Measurements from ENCODE around the gene EMC9. TPM values are rescaled to one million over a fixed set of nuclear protein-coding genes. Genes with fewer than 3 reads are reported as not detected.

Gene EMC9
- total RNA-seq, 1 experiment from 2014 or later = 35.3 TPM

DNA sequence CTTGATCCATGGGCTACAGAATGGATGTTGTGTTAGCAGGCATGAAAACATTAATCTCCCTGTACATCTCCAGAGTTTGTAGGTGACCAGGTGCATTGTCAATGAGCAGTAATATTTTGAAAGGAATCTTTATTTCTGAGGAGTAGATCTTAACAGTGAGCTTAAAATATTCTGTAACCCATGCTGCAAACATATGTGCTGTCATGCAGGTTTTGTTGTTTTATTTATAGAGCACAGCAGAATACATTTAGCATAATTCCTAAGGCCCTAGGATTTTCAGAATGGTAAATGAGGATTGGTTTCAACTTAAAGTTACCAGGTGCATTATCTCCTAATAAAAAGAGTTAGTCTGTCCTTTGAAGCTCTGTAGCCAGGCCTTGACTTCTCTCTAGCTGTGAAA lies 14.5 kb downstream of the EMC9 start:
- peaks cover 13% of the 10 kb centered on the region for H3K4me1 ChIP-seq (ENCODE audit: low read length)
- DNase-seq = no peak
- no peak overlapping the region for H3K9ac ChIP-seq (ENCODE audit: low read length)
- no peak overlapping the region for H3K27ac ChIP-seq (ENCODE audit: low read length)
- H2AFZ ChIP-seq (ENCODE audit: low read length) = no peak overlapping the region
- no peaks in the 10 kb centered on the region for H3K79me2 ChIP-seq (ENCODE audit: low read length)
- H3K27me3 ChIP-seq (ENCODE audit: low read length) = no peaks in the 10 kb centered on the region
- H4K20me1 ChIP-seq (ENCODE audit: insufficient read depth, low read depth, low read length) = no peaks in the 10 kb centered on the region
- H3K36me3 ChIP-seq (ENCODE audit: insufficient read depth, low read length) = peaks cover 5% of the 10 kb centered on the region; the same call in 1 of the 2 replicates
- H3K9me3 ChIP-seq (ENCODE audit: low read length) = no peaks in the 10 kb centered on the region
- no peak overlapping the region for H3K4me3 ChIP-seq (ENCODE audit: low read length)
- H3K9me2 ChIP-seq (replicated peaks; ENCODE audit: insufficient read depth, low read length) = no peaks in the 10 kb centered on the region
- H3K4me2 ChIP-seq (ENCODE audit: low read depth, low read length, poor library complexity, severe bottlenecking) = no peak overlapping the region

DNA sequence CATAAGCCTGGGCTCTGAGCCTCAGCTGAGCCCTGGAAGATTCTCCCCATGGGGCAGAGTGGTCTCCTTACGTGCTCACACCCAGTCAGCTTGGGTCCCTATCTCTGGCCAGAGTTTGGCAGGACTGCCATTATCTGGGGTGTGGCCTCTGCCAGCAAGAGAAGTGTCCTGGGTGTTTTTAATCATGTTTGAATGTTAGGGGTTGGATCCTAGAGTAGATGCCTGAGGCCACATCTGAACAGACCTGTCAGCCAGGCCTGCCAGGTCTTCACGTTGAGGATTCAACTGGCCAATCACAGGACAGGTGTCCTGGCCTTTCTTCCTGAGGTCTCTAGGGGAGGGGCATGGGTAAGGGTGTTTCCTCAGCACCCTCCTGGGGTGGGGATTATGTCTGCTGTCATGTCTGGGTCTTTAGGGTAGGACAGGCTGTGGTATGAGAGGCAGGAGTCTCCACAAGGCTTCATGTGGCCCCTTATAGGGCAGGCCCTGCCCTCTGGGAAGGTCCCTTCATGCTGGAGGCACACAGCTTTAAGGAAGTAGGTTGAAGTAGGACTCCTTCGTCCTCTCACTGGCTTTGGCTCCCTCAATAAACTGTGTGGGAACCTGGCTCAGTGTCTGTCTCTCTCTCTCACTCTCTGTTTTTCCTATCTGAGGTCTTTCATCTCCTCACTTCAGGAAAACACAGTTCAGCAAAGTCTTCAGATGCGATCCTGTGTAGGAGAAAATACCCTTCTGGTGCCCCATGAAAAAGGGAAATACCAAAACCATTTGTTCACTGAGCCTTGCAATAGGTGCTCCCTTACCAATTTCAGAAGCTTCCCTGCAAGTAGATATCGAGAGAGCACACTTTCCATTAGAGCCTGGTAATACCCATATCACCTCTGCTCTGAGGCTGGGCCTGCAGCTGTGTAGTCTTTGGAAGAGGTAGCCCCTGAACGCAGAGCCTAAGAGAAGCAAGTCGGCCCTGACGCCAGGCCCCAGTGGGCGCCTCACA lies 17.7 kb downstream of the EMC9 start:
- DNase-seq = no peak
- Histone ChIP-seq H3K27ac (ENCODE audit: low read length) (no peak overlapping the region), H2AFZ (ENCODE audit: low read length) (no peak overlapping the region), H3K4me2 (ENCODE audit: low read depth, low read length, poor library complexity, severe bottlenecking) (no peak overlapping the region), H3K9me2 (replicated peaks; ENCODE audit: insufficient read depth, low read length) (no peaks in the 10 kb centered on the region), H3K4me1 (ENCODE audit: low read length) (peaks cover 13% of the 10 kb centered on the region), H3K9ac (ENCODE audit: low read length) (no peak overlapping the region), H3K27me3 (ENCODE audit: low read length) (no peaks in the 10 kb centered on the region), H3K9me3 (ENCODE audit: low read length) (no peaks in the 10 kb centered on the region), H3K36me3 (ENCODE audit: insufficient read depth, low read length) (peaks cover 18% of the 10 kb centered on the region), H3K79me2 (ENCODE audit: low read length) (no peaks in the 10 kb centered on the region), H4K20me1 (ENCODE audit: insufficient read depth, low read depth, low read length) (no peaks in the 10 kb centered on the region), H3K4me3 (ENCODE audit: low read length) (no peak overlapping the region)

DNA sequence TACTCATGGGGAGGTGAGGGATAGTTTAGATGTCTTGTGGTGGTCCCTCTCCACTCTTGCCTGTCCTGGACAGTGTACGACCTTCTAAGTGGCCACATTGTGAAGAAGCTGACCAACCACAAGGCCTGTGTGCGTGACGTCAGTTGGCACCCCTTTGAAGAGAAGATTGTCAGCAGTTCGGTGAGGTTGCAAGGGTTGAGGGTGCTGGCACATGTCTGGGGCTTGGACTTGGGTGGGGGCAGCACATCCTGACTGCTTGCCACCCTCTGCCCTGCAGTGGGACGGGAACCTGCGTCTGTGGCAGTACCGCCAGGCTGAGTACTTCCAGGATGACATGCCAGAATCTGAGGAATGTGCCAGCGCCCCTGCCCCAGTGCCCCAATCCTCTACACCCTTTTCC lies 18.5 kb downstream of the EMC9 start:
- H3K36me3 ChIP-seq (ENCODE audit: insufficient read depth, low read length) = peaks cover 21% of the 10 kb centered on the region
- H4K20me1 ChIP-seq (ENCODE audit: insufficient read depth, low read depth, low read length) = no peaks in the 10 kb centered on the region
- no peaks in the 10 kb centered on the region for H3K27me3 ChIP-seq (ENCODE audit: low read length)
- no peak overlapping the region for H3K9ac ChIP-seq (ENCODE audit: low read length)
- H3K27ac ChIP-seq (ENCODE audit: low read length) = no peak overlapping the region
- H3K9me2 ChIP-seq (replicated peaks; ENCODE audit: insufficient read depth, low read length) = no peaks in the 10 kb centered on the region
- H3K79me2 ChIP-seq (ENCODE audit: low read length) = no peaks in the 10 kb centered on the region
- no peak overlapping the region for H2AFZ ChIP-seq (ENCODE audit: low read length)
- no peak for DNase-seq
- H3K9me3 ChIP-seq (ENCODE audit: low read length) = no peaks in the 10 kb centered on the region
- peaks cover 13% of the 10 kb centered on the region for H3K4me1 ChIP-seq (ENCODE audit: low read length)
- H3K4me2 ChIP-seq (ENCODE audit: low read depth, low read length, poor library complexity, severe bottlenecking) = no peak overlapping the region
- no peak overlapping the region for H3K4me3 ChIP-seq (ENCODE audit: low read length)

DNA sequence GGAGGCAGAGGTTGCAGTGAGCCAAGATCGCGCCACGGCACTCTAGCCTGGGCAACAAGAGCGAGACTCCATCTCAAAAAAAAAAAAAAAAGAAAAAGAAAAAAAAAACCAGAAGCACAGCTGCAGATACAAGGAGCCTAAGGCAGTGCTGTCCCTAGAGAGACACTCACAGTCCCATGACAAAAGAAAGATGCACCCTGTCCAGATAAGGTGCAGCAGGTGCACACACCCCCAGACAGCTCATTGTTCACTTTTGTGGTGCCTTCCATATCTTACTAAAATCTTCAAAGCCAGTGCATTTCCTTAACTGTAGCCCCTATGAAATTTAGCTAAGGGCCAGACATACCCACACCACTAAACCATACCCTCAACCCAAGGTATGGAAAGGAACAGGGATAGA lies 19.0 kb downstream of the EMC9 start:
- Histone ChIP-seq H3K27me3 (ENCODE audit: low read length) (no peaks in the 10 kb centered on the region), H3K36me3 (ENCODE audit: insufficient read depth, low read length) (peaks cover 26% of the 10 kb centered on the region), H3K79me2 (ENCODE audit: low read length) (no peaks in the 10 kb centered on the region), H3K27ac (ENCODE audit: low read length) (no peak overlapping the region), H3K4me3 (ENCODE audit: low read length) (no peak overlapping the region), H3K4me2 (ENCODE audit: low read depth, low read length, poor library complexity, severe bottlenecking) (no peak overlapping the region), H3K4me1 (ENCODE audit: low read length) (peaks cover 13% of the 10 kb centered on the region), H2AFZ (ENCODE audit: low read length) (no peak overlapping the region), H3K9me2 (replicated peaks; ENCODE audit: insufficient read depth, low read length) (no peaks in the 10 kb centered on the region), H4K20me1 (ENCODE audit: insufficient read depth, low read depth, low read length) (no peaks in the 10 kb centered on the region), H3K9me3 (ENCODE audit: low read length) (no peaks in the 10 kb centered on the region), H3K9ac (ENCODE audit: low read length) (no peak overlapping the region)
- DNase-seq = no peak

DNA sequence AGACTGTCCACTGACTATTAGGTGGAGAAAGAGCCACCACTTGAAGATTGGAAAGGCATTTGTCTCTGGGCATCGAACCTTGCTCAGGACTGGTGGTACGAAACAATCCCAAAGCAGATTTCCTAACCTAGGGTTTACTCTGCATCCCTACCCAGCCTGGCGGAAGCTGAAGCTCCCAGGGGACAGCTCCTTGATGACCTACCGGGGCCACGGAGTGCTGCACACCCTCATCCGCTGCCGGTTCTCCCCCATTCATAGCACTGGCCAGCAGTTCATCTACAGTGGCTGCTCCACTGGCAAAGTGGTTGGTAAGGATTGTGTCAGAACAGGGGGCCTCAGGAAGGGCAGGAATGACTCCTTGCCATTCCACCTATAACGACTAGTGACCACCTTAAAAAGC lies 20.2 kb downstream of the EMC9 start:
- Histone ChIP-seq H3K4me3 (ENCODE audit: low read length) (no peak overlapping the region), H2AFZ (ENCODE audit: low read length) (no peak overlapping the region), H3K9me3 (ENCODE audit: low read length) (no peaks in the 10 kb centered on the region), H3K36me3 (ENCODE audit: insufficient read depth, low read length) (peaks cover 26% of the 10 kb centered on the region), H3K27me3 (ENCODE audit: low read length) (no peaks in the 10 kb centered on the region), H3K79me2 (ENCODE audit: low read length) (peaks cover 8% of the 10 kb centered on the region), H3K9me2 (replicated peaks; ENCODE audit: insufficient read depth, low read length) (no peaks in the 10 kb centered on the region), H3K9ac (ENCODE audit: low read length) (no peak overlapping the region), H3K4me2 (ENCODE audit: low read depth, low read length, poor library complexity, severe bottlenecking) (no peak overlapping the region), H3K4me1 (ENCODE audit: low read length) (peaks cover 18% of the 10 kb centered on the region), H3K27ac (ENCODE audit: low read length) (no peak overlapping the region), H4K20me1 (ENCODE audit: insufficient read depth, low read depth, low read length) (no peaks in the 10 kb centered on the region)
- no peak for DNase-seq

DNA sequence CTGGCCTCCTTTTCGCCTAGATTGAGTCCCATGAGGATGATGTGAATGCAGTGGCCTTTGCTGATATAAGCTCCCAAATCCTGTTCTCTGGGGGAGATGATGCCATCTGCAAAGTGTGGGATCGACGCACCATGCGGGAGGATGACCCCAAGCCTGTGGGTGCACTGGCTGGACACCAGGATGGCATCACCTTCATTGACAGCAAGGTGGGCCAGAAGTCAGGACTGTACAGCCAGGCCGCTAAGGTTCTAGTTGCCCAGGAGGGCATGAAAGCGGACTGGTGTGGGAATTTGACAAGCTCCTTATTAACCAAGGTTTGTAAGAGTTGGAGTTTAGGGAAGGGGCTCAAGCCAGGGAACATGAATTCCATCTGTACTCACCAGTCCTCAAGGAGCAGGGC lies 21.7 kb downstream of the EMC9 start:
- Histone ChIP-seq H3K36me3 (ENCODE audit: insufficient read depth, low read length) (peaks cover 26% of the 10 kb centered on the region), H4K20me1 (ENCODE audit: insufficient read depth, low read depth, low read length) (no peaks in the 10 kb centered on the region), H3K4me1 (ENCODE audit: low read length) (peaks cover 28% of the 10 kb centered on the region), H3K27ac (ENCODE audit: low read length) (no peak overlapping the region), H3K79me2 (ENCODE audit: low read length) (peaks cover 18% of the 10 kb centered on the region), H3K4me3 (ENCODE audit: low read length) (no peak overlapping the region), H2AFZ (ENCODE audit: low read length) (no peak overlapping the region), H3K27me3 (ENCODE audit: low read length) (no peaks in the 10 kb centered on the region), H3K9ac (ENCODE audit: low read length) (no peak overlapping the region), H3K9me2 (replicated peaks; ENCODE audit: insufficient read depth, low read length) (no peaks in the 10 kb centered on the region), H3K4me2 (ENCODE audit: low read depth, low read length, poor library complexity, severe bottlenecking) (no peak overlapping the region), H3K9me3 (ENCODE audit: low read length) (no peaks in the 10 kb centered on the region)
- no peak for DNase-seq

DNA sequence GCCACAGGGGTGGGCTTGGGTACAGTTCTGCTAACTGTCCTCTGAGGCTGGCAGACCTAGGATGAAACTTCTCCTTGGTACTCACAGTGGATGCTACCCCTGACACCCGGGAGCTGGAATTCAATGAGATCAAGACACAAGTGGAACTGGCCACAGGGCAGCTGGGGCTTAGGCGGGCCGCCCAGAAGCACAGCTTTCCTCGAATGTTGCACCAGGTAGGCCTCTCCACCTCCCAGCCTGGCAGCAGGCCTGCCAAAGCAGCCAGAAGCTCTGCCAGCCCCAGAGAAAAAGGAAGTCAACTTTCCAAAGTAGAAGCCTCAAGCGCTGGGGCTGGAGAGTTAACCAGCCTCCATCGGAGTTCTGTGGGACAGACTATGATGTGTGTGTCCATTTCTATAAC lies 24.2 kb downstream of the EMC9 start:
- no peak for DNase-seq
- Histone ChIP-seq H4K20me1 (ENCODE audit: insufficient read depth, low read depth, low read length) (no peaks in the 10 kb centered on the region), H3K4me3 (ENCODE audit: low read length) (no peak overlapping the region), H3K9me2 (replicated peaks; ENCODE audit: insufficient read depth, low read length) (no peaks in the 10 kb centered on the region), H3K9ac (ENCODE audit: low read length) (no peak overlapping the region), H3K4me1 (ENCODE audit: low read length) (peaks cover 19% of the 10 kb centered on the region), H3K4me2 (ENCODE audit: low read depth, low read length, poor library complexity, severe bottlenecking) (no peak overlapping the region), H3K27ac (ENCODE audit: low read length) (no peak overlapping the region), H3K9me3 (ENCODE audit: low read length) (no peaks in the 10 kb centered on the region), H3K79me2 (ENCODE audit: low read length) (peaks cover 22% of the 10 kb centered on the region), H3K27me3 (ENCODE audit: low read length) (no peaks in the 10 kb centered on the region), H2AFZ (ENCODE audit: low read length) (no peak overlapping the region), H3K36me3 (ENCODE audit: insufficient read depth, low read length) (peaks cover 21% of the 10 kb centered on the region)

DNA sequence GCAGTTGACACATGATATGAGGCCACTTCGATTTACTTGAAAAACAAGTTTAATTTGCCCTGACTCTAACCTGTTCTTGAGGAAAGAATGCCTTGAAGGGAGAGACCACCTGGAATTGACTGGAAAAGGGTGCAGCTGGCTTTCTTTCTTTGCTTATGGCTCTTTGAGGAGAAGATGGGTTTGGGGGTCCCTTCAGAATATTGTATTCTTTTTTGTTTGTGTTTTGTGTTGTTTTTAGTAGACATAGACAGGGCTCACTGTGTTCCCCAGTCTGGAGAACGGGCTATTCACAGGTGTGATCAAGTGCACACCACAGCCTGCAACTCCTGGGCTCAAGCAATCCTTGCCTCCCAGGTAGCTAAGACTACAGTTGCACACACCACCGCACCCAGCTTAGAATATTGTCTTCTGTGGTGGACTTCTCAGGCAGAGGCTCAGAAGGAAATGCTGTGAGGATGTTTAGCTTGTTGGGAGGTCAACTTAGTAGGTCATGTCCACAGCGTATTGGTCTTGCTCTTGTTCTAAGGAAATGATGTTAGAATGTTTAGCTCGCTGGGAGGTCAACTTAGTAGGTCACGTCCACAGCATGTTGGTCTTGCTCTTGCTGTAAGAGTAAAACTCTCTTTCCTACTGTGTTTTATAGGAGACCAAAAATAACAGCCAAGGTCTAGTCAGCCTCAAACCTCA lies 25.1 kb downstream of the EMC9 start:
- no peaks in the 10 kb centered on the region for H3K9me3 ChIP-seq (ENCODE audit: low read length)

More for the DNA sequence above, 25.1 kb downstream of the EMC9 start:
- Histone ChIP-seq H2AFZ (ENCODE audit: low read length) (no peak overlapping the region), H3K9ac (ENCODE audit: low read length) (peak overlapping the region; percentile 77), H3K4me1 (ENCODE audit: low read length) (peaks cover 19% of the 10 kb centered on the region), H4K20me1 (ENCODE audit: insufficient read depth, low read depth, low read length) (no peaks in the 10 kb centered on the region), H3K9me2 (replicated peaks; ENCODE audit: insufficient read depth, low read length) (no peaks in the 10 kb centered on the region), H3K27ac (ENCODE audit: low read length) (no peak overlapping the region), H3K4me2 (ENCODE audit: low read depth, low read length, poor library complexity, severe bottlenecking) (peak overlapping the region; percentile 91), H3K27me3 (ENCODE audit: low read length) (no peaks in the 10 kb centered on the region), H3K79me2 (ENCODE audit: low read length) (peaks cover 22% of the 10 kb centered on the region), H3K36me3 (ENCODE audit: insufficient read depth, low read length) (peaks cover 16% of the 10 kb centered on the region), H3K4me3 (ENCODE audit: low read length) (peak overlapping the region; percentile 89)
- DNase-seq = no peak
